ENCODE measurements around the gene ID1.
A peak's percentile ranks its signal among the peaks of the same experiment; 100 is the strongest.

ID1 gene

DNA sequence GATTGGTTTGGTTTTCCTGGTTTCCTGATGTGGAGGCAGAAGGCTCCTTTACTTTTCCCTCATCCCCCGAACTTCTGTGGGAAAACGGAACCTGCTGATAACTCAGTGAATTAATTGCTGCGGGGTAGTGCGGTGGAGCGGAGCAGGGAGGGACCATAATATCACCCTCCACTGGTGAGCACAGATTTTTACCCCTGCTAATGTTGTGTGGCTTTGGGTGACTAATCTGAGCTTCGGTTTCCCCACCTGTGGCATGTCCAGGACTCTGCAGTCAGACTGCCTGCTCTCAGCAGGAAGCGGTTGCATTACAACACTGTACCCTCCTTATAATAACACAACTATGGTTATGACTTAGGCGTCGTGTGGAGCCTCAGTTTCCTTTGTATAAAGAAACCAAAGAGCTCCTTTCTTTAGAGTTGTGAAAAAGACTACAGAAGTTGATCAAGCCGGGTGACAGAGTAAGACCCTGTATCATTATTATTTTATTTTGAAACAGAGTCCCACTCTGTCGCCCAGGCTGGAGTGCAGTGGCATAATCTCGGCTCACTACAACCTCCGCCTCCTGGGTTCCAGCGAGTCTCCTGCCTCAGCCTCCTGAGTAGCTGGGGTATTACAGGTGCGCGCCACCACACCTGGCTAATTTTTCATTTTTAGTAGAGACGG lies 2.2 kb upstream of the ID1 start:
- TF ChIP-seq SUZ12 (IDR thresholded peaks at IDR 0.05; ENCODE audit: extremely low read depth, insufficient read depth, insufficient read length) (no peak), ZNF274 (IDR thresholded peaks at IDR 0.05; ENCODE audit: low read depth, low read length) (no peak), YY1 (IDR thresholded peaks at IDR 0.05; ENCODE audit: insufficient read depth, insufficient read length) (no peak)
- no peaks in the 10 kb centered on the region for H3K9me3 ChIP-seq (ENCODE audit: insufficient read depth, low read length)
- no peak for DNase-seq (ENCODE audit: low read depth, low spot score)
- peak overlapping the region; percentile 3 for H3K9ac ChIP-seq (ENCODE audit: insufficient read length, low read depth)
- no peaks in the 10 kb centered on the region for H3K27me3 ChIP-seq (ENCODE audit: insufficient read depth, insufficient read length)
- H3K4me1 ChIP-seq (ENCODE audit: insufficient read depth, insufficient read length), result peaks cover 4% of the 10 kb centered on the region
- no peak overlapping the region for H3K4me3 ChIP-seq (ENCODE audit: insufficient read length, low read depth)
- peaks cover 18% of the 10 kb centered on the region for H3K36me3 ChIP-seq (ENCODE audit: insufficient read depth, insufficient read length, low read length)

DNA sequence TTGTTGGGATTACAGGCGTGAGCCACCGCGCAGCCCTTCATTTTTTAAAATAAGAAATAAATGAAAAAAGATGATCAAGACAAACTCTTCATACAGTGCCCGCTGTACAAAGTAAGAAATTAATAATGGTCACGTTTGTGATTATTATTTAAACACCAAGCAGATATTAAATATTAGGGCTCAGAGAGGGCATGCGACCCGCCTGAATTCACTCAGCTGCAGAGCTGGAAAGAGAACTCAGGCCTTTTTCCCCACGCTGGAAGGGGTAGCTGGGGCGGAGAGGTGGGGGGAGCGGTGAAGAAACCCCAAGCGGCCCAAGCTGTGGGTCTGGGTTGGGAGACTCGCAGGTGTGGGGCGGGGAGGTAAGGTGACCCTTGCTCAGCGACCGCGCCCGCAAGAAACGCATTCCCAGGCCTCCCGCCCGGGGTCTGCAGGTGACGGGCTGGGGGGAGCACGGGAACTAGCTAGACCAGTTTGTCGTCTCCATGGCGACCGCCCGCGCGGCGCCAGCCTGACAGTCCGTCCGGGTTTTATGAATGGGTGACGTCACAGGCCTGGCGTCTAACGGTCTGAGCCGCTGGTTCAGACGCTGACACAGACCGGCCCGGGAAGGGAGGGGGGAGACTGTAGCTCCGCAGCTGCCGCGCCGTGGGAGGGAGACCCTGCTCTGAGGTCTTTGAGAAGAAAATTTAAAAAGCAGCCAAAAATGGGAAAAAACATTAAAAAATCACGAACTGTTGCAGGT lies 1.1 kb upstream of the ID1 start:
- DNase-seq (ENCODE audit: low read depth, low spot score), result no peak
- TF ChIP-seq YY1 (IDR thresholded peaks at IDR 0.05; ENCODE audit: insufficient read depth, insufficient read length) (no peak), SUZ12 (IDR thresholded peaks at IDR 0.05; ENCODE audit: extremely low read depth, insufficient read depth, insufficient read length) (no peak), ZNF274 (IDR thresholded peaks at IDR 0.05; ENCODE audit: low read depth, low read length) (no peak)
- H3K9ac ChIP-seq (ENCODE audit: insufficient read length, low read depth), result peak overlapping the region; percentile 92
- H3K9me3 ChIP-seq (ENCODE audit: insufficient read depth, low read length), result no peaks in the 10 kb centered on the region
- H3K4me1 ChIP-seq (ENCODE audit: insufficient read depth, insufficient read length), result peaks cover 4% of the 10 kb centered on the region
- H3K4me3 ChIP-seq (ENCODE audit: insufficient read length, low read depth), result peak overlapping the region; percentile 99
- peaks cover 18% of the 10 kb centered on the region for H3K36me3 ChIP-seq (ENCODE audit: insufficient read depth, insufficient read length, low read length)
- H3K27me3 ChIP-seq (ENCODE audit: insufficient read depth, insufficient read length), result no peaks in the 10 kb centered on the region

DNA sequence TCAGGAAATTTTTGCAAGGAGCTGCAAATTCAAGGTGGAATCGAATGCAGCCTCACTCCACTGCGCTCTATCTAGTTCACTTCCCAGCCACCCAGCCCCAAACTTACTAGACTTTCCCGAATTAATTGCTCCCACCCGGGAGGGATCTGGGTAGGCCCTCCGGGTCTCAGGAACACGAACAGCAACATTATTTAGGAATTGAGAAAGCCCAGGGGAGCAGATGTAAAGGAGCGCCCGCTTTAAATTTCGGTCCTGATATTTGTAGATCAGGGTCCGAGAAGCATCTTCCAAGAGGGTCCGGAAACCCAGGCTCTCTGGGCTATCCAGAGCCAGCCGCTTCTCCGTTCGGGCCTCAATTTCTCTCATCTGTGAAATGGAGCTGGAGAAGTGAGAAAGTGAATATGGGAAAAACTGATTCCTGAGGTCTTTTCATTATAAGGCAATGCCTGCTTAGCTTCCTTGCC lies 490 bp upstream of the ID1 start:
- Histone ChIP-seq H3K4me1 (ENCODE audit: insufficient read depth, insufficient read length) (peaks cover 4% of the 10 kb centered on the region), H3K36me3 (ENCODE audit: insufficient read depth, insufficient read length, low read length) (peaks cover 18% of the 10 kb centered on the region), H3K27me3 (ENCODE audit: insufficient read depth, insufficient read length) (no peaks in the 10 kb centered on the region), H3K4me3 (ENCODE audit: insufficient read length, low read depth) (peak overlapping the region; percentile 99), H3K9me3 (ENCODE audit: insufficient read depth, low read length) (no peaks in the 10 kb centered on the region), H3K9ac (ENCODE audit: insufficient read length, low read depth) (peak overlapping the region; percentile 92)
- TF ChIP-seq SUZ12 (IDR thresholded peaks at IDR 0.05; ENCODE audit: extremely low read depth, insufficient read depth, insufficient read length), result no peak
- no peak for TF ChIP-seq YY1 (IDR thresholded peaks at IDR 0.05; ENCODE audit: insufficient read depth, insufficient read length)
- TF ChIP-seq ZNF274 (IDR thresholded peaks at IDR 0.05; ENCODE audit: low read depth, low read length), result no peak
- DNase-seq (ENCODE audit: low read depth, low spot score), result no peak

GRCh38 chr20:31605902-31606803 lies 1.1 kb downstream of the ID1 start:
- peaks cover 9% of the 10 kb centered on the region for H3K4me1 ChIP-seq (ENCODE audit: insufficient read depth, insufficient read length)
- H3K36me3 ChIP-seq (ENCODE audit: insufficient read depth, insufficient read length, low read length), result peaks cover 18% of the 10 kb centered on the region
- no peaks in the 10 kb centered on the region for H3K27me3 ChIP-seq (ENCODE audit: insufficient read depth, insufficient read length)
- no peak for DNase-seq (ENCODE audit: low read depth, low spot score)
- peak overlapping the region; percentile 96 for H3K9ac ChIP-seq (ENCODE audit: insufficient read length, low read depth)
- TF ChIP-seq ZNF274 (IDR thresholded peaks at IDR 0.05; ENCODE audit: low read depth, low read length), result no peak
- no peak for TF ChIP-seq YY1 (IDR thresholded peaks at IDR 0.05; ENCODE audit: insufficient read depth, insufficient read length)
- TF ChIP-seq SUZ12 (IDR thresholded peaks at IDR 0.05; ENCODE audit: extremely low read depth, insufficient read depth, insufficient read length), result no peak
- H3K9me3 ChIP-seq (ENCODE audit: insufficient read depth, low read length), result no peaks in the 10 kb centered on the region
- H3K4me3 ChIP-seq (ENCODE audit: insufficient read length, low read depth), result peak overlapping the region; percentile 99

- H3K4me3 ChIP-seq (ENCODE audit: insufficient read length, low read depth), result peak overlapping the region; percentile 99
- no peak for TF ChIP-seq SUZ12 (IDR thresholded peaks at IDR 0.05; ENCODE audit: extremely low read depth, insufficient read depth, insufficient read length)
- no peaks in the 10 kb centered on the region for H3K9me3 ChIP-seq (ENCODE audit: insufficient read depth, low read length)
- peaks cover 9% of the 10 kb centered on the region for H3K4me1 ChIP-seq (ENCODE audit: insufficient read depth, insufficient read length)
- H3K36me3 ChIP-seq (ENCODE audit: insufficient read depth, insufficient read length, low read length), result peaks cover 18% of the 10 kb centered on the region
- DNase-seq (ENCODE audit: low read depth, low spot score), result peak; percentile 52
- peak overlapping the region; percentile 96 for H3K9ac ChIP-seq (ENCODE audit: insufficient read length, low read depth)
- no peaks in the 10 kb centered on the region for H3K27me3 ChIP-seq (ENCODE audit: insufficient read depth, insufficient read length)
Measured at GRCh38 chr20:31606804-31607639, 1.9 kb downstream of the ID1 start.

- no peak for DNase-seq (ENCODE audit: low read depth, low spot score)
- H3K4me3 ChIP-seq (ENCODE audit: insufficient read length, low read depth), result peak overlapping the region; percentile 99
- TF ChIP-seq YY1 (IDR thresholded peaks at IDR 0.05; ENCODE audit: insufficient read depth, insufficient read length) (no peak), ZNF274 (IDR thresholded peaks at IDR 0.05; ENCODE audit: low read depth, low read length) (no peak), SUZ12 (IDR thresholded peaks at IDR 0.05; ENCODE audit: extremely low read depth, insufficient read depth, insufficient read length) (no peak)
- peak overlapping the region; percentile 96 for H3K9ac ChIP-seq (ENCODE audit: insufficient read length, low read depth)
- no peaks in the 10 kb centered on the region for H3K27me3 ChIP-seq (ENCODE audit: insufficient read depth, insufficient read length)
- no peaks in the 10 kb centered on the region for H3K9me3 ChIP-seq (ENCODE audit: insufficient read depth, low read length)
- peaks cover 18% of the 10 kb centered on the region for H3K36me3 ChIP-seq (ENCODE audit: insufficient read depth, insufficient read length, low read length)
- H3K4me1 ChIP-seq (ENCODE audit: insufficient read depth, insufficient read length), result peaks cover 7% of the 10 kb centered on the region
Measured at GRCh38 chr20:31607640-31608250, 2.7 kb downstream of the ID1 start.
